GM18511 (cell line): Measurements from ENCODE around the gene NEAT1.

Source experiments
- ATAC-seq: cut with Tn5 transposase; IDR thresholded peaks from one replicate; pipeline ENCODE4 v1.9.1; 2021; ENCODE audit warnings: mild to moderate bottlenecking, moderate library complexity; ENCODE audit not compliant: unreplicated experiment

Gene NEAT1

DNA sequence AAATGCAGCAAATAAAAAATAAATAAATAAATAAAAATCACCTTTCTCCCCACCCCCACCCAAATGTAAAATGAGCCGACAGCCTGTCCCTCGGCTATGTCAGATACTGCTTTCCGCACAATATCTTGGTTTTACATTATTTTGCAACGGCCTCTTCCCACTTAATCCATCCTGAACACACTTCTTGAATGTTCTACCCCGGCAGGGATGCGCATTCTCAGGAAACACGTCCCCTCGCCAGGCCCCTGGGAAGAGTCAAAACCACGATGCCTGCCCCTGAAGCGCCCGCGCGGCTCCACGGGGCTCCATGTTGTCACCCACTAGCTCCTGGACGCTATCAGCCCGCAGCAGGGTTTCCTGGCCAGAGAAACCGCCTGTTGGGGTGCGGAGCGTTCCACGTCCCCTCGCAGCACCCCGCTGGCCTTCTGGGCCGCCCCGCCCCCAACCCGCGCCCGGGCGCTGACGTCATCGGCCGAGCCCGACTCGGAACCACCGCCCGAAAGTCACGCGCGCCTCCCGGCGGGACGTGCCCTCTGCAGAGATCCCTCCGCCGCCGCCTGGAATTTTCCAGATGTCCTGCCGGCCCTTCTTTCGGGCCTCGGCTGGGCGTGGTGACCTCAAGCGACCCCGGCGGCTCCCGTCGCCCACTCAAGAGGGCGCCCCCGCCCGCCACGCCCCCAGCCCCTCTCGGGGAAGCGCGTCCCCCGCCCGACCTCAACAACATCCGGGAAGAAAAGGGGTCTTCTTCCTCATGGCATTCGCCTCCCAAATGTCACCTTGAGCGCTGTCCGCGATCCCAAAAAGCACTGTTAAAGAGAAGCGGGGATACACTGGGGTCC lies 585 bp upstream of the NEAT1 start:
- ATAC-seq: no peak

DNA sequence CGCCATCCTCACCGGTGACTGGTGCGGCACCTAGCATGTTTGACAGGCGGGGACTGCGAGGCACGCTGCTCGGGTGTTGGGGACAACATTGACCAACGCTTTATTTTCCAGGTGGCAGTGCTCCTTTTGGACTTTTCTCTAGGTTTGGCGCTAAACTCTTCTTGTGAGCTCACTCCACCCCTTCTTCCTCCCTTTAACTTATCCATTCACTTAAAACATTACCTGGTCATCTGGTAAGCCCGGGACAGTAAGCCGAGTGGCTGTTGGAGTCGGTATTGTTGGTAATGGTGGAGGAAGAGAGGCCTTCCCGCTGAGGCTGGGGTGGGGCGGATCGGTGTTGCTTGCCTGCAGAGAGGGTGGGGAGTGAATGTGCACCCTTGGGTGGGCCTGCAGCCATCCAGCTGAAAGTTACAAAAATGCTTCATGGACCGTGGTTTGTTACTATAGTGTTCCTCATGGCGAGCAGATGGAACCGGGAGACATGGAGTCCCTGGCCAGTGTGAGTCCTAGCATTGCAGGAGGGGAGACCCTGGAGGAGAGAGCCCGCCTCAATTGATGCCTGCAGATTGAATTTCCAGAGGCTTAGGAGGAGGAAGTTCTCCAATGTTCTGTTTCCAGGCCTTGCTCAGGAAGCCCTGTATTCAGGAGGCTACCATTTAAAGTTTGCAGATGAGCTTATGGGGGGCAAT lies 1.1 kb downstream of the NEAT1 start:
- no peak for ATAC-seq

DNA sequence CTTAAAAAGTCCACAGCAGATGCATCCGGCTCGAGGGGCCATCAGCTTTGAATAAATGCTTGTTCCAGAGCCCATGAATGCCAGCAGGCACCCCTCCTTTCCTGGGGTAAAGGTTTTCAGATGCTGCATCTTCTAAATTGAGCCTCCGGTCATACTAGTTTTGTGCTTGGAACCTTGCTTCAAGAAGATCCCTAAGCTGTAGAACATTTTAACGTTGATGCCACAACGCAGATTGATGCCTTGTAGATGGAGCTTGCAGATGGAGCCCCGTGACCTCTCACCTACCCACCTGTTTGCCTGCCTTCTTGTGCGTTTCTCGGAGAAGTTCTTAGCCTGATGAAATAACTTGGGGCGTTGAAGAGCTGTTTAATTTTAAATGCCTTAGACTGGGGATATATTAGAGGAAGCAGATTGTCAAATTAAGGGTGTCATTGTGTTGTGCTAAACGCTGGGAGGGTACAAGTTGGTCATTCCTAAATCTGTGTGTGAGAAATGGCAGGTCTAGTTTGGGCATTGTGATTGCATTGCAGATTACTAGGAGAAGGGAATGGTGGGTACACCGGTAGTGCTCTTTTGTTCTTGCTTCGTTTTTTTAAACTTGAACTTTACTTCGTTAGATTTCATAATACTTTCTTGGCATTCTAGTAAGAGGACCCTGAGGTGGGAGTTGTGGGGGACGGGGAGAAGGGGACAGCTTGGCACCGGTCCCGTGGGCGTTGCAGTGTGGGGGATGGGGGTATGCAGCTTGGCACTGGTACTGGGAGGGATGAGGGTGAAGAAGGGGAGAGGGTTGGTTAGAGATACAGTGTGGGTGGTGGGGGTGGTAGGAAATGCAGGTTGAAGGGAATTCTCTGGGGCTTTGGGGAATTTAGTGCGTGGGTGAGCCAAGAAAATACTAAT lies 1.9 kb downstream of the NEAT1 start:
- no peak for ATAC-seq

DNA sequence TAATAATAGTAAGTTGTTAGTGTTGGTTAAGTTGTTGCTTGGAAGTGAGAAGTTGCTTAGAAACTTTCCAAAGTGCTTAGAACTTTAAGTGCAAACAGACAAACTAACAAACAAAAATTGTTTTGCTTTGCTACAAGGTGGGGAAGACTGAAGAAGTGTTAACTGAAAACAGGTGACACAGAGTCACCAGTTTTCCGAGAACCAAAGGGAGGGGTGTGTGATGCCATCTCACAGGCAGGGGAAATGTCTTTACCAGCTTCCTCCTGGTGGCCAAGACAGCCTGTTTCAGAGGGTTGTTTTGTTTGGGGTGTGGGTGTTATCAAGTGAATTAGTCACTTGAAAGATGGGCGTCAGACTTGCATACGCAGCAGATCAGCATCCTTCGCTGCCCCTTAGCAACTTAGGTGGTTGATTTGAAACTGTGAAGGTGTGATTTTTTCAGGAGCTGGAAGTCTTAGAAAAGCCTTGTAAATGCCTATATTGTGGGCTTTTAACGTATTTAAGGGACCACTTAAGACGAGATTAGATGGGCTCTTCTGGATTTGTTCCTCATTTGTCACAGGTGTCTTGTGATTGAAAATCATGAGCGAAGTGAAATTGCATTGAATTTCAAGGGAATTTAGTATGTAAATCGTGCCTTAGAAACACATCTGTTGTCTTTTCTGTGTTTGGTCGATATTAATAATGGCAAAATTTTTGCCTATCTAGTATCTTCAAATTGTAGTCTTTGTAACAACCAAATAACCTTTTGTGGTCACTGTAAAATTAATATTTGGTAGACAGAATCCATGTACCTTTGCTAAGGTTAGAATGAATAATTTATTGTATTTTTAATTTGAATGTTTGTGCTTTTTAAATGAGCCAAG lies 2.7 kb downstream of the NEAT1 start:
- ATAC-seq: no peak

DNA sequence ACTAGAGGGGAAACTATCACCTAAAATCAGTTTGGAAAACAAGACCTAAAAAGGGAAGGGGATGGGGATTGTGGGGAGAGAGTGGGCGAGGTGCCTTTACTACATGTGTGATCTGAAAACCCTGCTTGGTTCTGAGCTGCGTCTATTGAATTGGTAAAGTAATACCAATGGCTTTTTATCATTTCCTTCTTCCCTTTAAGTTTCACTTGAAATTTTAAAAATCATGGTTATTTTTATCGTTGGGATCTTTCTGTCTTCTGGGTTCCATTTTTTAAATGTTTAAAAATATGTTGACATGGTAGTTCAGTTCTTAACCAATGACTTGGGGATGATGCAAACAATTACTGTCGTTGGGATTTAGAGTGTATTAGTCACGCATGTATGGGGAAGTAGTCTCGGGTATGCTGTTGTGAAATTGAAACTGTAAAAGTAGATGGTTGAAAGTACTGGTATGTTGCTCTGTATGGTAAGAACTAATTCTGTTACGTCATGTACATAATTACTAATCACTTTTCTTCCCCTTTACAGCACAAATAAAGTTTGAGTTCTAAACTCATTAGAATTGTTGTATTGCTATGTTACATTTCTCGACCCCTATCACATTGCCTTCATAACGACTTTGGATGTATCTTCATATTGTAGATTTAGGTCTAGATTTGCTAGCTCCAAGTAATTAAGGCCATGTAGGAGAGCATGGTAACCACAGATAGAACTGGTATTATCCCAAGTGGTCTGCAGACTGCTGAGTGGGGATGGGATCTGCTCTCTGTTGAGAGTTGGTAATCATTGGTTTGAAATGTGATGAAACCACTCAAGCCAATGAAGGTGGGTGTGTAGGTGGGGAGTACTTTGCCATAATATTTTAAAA lies 3.6 kb downstream of the NEAT1 start:
- no peak for ATAC-seq

DNA sequence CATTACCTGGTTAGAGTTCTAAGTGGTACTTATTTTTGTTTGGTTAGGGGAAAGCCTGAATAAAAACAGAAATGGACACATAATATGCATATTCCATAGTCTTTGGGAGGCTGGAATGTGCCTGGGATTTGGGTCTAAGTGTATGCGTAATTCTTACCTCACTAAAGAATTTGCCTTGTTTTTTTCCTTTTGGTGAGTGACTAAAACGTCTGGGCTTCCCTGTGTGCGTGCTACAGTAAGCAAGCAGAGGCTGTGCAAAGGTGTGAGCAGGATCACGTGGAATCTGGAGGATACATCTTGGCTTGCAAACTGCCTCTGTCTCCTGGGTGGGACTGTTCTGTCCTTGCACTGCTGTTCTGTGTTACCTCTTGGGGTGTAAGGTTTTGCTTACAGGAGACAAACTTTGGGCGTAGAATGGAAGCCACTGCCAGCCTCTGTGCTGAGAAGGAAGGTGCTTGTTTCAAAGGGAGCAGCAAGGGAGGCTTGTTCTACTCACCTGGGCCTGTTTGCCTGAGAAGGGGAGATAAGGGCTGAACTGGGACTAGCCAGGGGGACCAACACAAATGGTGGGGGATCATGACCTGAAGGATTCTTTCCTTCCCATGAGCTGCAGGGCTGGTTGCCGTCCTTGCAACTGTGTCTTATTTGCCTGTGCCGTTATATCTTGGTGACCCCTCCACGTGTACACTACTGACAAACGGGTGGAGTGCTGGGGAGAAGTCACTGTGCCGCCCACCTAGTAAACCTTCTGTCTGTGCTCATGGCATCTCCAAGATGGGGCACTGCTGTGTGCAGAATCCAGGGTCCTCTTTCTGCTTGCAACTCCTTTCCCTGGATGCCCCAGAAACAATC lies 4.5 kb downstream of the NEAT1 start:
- ATAC-seq: no peak

DNA sequence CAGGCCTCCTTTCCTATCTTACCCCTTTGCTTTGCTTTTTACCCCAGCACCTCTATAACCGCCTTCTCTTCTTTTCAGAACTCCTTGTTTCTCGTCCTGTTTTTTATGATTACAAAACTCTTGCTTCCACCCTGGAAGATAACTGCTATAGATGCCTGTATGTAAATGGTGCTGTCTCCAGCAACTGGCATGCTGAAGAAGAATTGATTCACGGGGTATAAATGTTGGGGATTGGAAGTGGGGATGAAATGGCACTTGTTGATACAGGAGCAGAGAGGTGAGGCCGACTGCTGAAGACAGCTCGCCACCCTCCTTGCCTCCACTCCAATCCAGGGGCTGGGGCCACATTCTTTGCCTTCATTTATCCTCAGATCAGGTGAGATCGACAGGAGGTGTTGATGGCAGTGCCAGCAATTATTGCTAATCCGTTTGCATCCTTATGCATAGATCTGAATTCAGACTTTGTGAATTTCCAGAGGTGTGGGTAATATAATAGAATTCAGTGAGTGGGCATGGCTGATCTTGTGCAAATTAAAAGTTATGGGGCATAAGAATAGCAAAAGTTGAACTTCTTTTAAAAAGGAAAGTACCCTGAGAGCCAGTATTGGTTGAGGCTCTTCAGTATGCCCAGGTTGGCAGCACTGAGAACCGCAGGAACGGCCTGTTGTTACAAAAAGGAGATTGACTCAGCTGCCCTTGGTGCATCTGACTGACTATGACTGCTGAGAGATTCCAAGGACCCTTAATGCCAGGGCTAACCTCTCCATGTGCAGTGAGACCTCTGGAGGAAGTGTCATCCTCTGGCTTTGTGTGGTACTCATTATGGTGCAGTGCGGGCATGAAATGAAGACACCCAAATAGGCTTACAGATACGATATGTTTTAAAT lies 5.3 kb downstream of the NEAT1 start:
- no peak for ATAC-seq

DNA sequence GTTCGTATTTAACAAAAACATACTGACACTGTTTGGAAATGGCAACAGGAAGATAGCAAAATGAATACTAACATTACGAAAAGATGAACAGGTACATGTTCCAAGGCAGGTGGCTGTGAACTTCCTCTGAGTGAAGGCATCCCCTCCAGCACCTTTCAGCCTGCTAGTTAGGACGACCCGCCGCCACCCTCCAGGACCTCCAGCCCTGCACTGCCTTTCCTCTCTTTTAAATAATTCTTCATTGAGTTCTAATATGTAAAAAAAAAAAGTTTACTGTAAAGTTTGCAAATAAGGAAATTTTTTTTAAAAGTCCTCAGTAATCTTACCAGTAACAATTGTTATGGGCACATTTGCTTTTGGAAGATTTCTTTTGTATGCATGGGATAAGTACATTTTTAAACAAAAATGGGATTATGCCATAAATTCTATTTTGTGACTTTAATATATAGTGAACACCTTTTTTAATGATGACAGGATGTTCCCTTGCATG lies 6.0 kb downstream of the NEAT1 start:
- no peak for ATAC-seq

DNA sequence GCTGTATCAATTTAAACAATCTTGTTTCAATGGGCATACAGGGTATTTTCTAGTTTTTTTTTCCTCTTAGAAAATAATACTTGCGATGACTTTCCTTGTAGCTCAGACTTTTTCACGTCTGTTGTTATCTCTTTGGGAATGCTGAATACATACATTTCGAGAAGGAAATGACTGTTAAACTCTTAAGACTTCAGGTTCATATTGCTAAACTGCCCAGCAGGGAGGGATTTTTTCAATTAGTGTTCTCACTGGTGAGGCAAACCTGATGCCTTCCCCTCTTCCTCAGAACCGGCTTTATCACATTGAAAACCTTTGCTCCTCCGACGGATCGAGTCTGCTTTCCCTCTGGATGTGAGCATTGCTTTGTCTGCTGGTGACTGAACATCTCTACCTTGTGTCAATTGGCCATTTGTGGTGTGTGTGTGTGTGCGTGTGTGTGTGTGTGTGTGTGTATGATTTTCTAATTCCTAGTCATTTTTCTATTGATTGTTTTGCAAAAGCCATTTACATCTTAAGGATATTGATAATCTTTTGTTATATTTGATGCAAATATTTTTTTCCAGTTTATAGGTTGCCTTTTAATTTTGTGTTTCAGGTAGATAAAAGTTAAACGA lies 6.6 kb downstream of the NEAT1 start:
- ATAC-seq: no peak

DNA sequence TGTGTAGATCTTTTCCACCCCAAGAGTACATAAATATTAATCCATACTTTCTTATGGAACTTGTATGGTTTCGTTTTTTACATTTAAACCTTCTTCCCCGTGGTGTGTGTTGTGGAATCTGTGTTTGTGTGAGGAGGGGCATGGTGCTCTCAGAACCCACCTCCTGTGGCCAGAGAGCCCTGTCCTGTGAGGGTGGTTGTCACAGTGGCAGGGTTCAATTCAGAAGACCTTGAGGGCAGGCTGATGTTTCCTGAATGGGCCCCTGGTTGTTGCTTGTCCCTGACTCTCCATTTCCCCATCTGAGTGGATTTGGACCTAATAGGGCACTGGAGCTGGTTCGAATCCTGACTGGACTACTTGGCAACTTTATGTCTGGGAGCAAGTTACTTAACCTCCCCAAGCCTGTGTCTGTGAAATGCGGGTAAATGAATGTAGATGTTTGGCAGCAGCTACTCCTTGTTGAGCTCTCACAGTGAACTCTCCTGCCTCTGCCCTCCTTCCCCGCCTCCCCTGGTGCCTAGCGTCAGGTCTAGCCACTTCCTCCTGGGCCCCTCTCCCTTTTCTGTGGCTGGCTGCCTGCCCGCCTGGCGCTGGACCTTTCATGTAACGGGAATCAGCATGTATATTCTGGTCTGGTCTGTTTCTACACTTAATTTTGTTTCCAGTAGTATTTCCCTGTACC lies 7.3 kb downstream of the NEAT1 start:
- no peak for ATAC-seq

DNA sequence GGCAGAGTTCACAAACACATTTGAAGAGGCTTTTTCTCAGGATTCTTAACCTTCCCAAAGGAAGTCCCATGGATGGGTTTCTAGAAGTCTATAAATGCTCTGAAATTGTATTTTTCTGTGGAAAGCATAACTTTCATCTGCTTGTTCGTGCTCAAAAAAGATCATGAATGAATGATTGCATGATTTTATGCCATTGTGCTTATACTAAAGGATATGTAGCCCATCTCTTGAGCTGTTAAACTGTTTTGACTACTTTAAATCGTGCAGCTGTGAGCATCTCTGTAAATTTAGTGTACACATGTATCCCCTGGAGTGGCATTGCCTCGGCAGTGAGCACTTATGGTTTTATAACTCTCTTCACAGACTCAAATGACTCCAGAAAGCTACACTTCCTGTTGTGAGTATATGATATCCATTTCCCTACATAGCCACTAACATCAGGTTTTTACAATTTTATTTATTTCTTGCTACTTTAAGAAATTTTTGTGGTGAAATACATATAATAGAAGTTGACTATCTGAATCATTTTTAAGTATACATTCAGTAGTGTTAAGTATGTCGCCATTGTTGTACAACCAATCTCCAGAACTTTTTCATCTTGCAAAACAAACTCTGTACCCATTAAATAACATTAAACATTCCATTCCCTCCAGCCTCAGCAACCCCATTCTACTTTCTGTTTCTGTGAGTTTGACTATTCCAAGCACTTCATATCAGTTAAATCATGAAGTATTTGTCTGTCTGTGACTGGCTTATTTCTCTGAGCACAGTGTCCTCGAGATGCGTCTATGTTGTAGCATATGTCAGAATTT lies 8.0 kb downstream of the NEAT1 start:
- no peak for ATAC-seq

DNA sequence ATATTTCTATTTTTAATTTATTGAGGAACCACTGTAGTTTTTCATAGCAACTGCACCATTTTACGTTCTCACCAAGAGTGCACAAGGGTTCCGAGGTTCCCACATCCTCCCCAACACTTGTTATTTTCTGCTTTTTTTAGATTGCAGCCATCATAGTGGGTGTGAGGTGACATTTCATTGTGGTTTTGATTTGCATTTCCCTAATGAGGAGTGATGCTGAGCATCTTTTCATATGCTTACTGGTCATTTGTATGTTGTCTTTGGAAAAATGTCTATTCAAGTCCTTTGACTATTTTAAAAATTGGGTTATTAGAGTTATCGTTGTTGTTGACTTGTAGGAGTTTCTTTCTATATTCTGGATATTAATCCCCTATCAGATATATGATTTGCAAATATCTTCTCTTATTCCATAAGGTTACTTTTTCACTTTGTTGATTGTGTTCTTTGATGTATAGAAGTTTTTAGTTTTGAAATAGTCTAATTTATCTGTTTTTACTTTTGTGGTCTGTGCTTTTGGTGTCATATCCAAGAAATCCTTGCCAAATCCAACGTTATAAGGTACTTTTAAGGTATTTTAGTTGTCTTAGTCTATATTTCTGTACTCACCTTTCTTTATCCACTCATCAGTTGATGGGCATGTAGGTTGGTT lies 9.0 kb downstream of the NEAT1 start:
- no peak for ATAC-seq

DNA sequence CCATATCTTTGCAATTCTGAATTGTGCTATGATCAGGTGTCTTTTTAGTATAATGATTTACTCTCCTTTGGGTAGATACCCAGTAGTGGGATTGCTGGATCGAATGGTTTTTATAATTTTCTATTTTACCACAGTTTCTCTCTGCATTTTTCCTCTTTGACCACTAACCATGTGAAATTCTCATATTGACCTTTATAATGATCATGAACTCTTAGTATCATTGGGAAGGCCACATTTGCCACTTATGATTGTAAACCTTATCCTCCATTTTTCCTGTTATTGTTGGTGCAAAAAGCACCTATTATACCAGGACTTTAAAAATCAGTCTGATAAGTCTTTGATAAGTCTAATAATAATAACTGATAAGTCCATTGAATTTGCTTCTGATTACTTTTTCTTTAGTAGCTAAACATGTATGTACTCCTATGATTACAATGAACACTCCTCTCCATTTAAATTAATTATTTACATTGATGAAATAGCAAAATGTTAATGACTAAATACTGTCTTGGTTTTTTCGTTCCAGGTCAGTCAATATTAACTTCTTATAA lies 9.6 kb downstream of the NEAT1 start:
- ATAC-seq: no peak

DNA sequence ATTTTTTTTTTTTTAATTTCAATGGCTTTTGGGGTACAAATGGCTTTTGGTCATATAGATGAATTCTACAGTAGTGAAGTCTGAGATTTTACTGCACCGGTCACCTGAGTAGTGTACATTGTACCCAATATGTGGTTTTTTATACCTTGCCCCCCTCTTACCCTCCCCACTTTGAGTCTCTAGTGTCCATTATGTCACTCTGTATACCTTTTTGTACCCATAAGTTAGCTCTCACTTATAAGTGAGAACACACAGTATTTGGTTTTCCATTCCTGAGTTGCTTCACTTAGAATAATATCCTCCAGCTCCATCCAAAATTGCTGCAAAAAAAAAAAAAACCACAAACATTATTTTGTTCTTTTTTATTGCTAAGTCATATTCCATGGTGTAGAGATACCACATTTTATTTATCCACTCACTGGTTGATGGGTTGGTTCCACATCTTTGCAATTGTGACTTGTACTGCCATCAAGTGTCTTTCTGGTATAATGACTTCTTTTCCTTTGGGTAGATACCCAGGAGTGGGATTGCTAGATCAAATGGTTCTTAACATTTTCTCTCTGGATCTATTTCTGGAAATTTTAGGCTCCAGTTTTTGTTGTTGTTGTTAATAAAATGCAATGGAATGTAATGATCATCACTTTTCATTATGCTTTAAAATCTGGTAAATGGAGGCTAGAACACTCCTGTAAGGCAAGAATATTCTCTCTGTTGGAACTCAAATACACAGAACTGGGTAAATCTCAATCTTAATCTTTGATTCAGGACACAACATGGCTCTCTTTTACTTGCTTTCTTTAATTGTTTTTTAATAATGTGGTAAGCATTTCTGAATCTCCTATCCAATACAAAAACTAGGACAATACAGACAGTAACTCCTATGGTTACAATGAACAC lies 10.3 kb downstream of the NEAT1 start:
- ATAC-seq: no peak
